ENCODE measurements around the gene RNGTT. TPM values are rescaled to one million over a fixed set of nuclear protein-coding genes. Genes with fewer than 3 reads are reported as not detected.

The RNGTT gene
- total RNA-seq, 1 donor from 2014 or later = 13.4 TPM

- Mint-ChIP-seq H3K36me3 (no peaks in the 10 kb centered on the region), H3K27ac (no peak overlapping the region), H3K4me3 (no peak overlapping the region), H3K4me1 (ENCODE audit: unreplicated experiment) (no peaks in the 10 kb centered on the region), H3K27me3 (no peaks in the 10 kb centered on the region), H3K9me3 (no peaks in the 10 kb centered on the region)
- DNase-seq (ENCODE audit: extremely low spot score, unreplicated experiment) = no peak
- no peak for TF ChIP-seq CTCF (conservative IDR thresholded peaks at IDR 0.05)
These were observed 91.9 kb downstream of the RNGTT start for GRCh38 chr6:88871498-88871897.

GRCh38 chr6:88870717-88871330, 92.6 kb downstream of the RNGTT start:
- no peaks in the 10 kb centered on the region for H3K27me3 Mint-ChIP-seq
- no peaks in the 10 kb centered on the region for H3K4me1 Mint-ChIP-seq (ENCODE audit: unreplicated experiment)
- H3K27ac Mint-ChIP-seq = no peak overlapping the region
- no peaks in the 10 kb centered on the region for H3K36me3 Mint-ChIP-seq
- TF ChIP-seq CTCF (conservative IDR thresholded peaks at IDR 0.05) = peak; percentile 91
- no peak for DNase-seq (ENCODE audit: extremely low spot score, unreplicated experiment)
- no peak overlapping the region for H3K4me3 Mint-ChIP-seq
- no peaks in the 10 kb centered on the region for H3K9me3 Mint-ChIP-seq

- Mint-ChIP-seq H3K27me3 (no peaks in the 10 kb centered on the region), H3K9me3 (no peaks in the 10 kb centered on the region), H3K4me3 (no peak overlapping the region), H3K36me3 (no peaks in the 10 kb centered on the region), H3K4me1 (ENCODE audit: unreplicated experiment) (no peaks in the 10 kb centered on the region), H3K27ac (no peak overlapping the region)
- no peak for DNase-seq (ENCODE audit: extremely low spot score, unreplicated experiment)
- TF ChIP-seq CTCF (conservative IDR thresholded peaks at IDR 0.05) = no peak
These were observed 94.0 kb downstream of the RNGTT start for GRCh38 chr6:88869263-88870020.

- Mint-ChIP-seq H3K9me3 (no peaks in the 10 kb centered on the region), H3K4me1 (ENCODE audit: unreplicated experiment) (no peaks in the 10 kb centered on the region), H3K4me3 (no peak overlapping the region), H3K27me3 (no peaks in the 10 kb centered on the region), H3K36me3 (no peaks in the 10 kb centered on the region), H3K27ac (no peak overlapping the region)
- TF ChIP-seq CTCF (conservative IDR thresholded peaks at IDR 0.05) = no peak
- DNase-seq (ENCODE audit: extremely low spot score, unreplicated experiment) = no peak
These were observed 95.3 kb downstream of the RNGTT start for GRCh38 chr6:88867841-88868731.

GRCh38 chr6:88866856-88867255, 96.6 kb downstream of the RNGTT start:
- no peak for DNase-seq (ENCODE audit: extremely low spot score, unreplicated experiment)
- H3K4me3 Mint-ChIP-seq = no peak overlapping the region
- no peaks in the 10 kb centered on the region for H3K9me3 Mint-ChIP-seq
- TF ChIP-seq CTCF (conservative IDR thresholded peaks at IDR 0.05) = no peak
- H3K27ac Mint-ChIP-seq = no peak overlapping the region
- no peaks in the 10 kb centered on the region for H3K27me3 Mint-ChIP-seq
- no peaks in the 10 kb centered on the region for H3K4me1 Mint-ChIP-seq (ENCODE audit: unreplicated experiment)
- H3K36me3 Mint-ChIP-seq = peaks cover 7% of the 10 kb centered on the region

All from type B pancreatic cell (in vitro differentiated cells).